ENCODE measurements around the gene KIAA0930.

GRCh38 chr22:45226503-45227186 lies 14.0 kb downstream of the KIAA0930 start:
- TF ChIP-seq POLR2A (IDR thresholded peaks at IDR 0.05) (no peak), POLR2AphosphoS5 (IDR thresholded peaks at IDR 0.05) (peak in 1 of 2 donors; percentile 47)
- TF ChIP-seq, protein P1, sequence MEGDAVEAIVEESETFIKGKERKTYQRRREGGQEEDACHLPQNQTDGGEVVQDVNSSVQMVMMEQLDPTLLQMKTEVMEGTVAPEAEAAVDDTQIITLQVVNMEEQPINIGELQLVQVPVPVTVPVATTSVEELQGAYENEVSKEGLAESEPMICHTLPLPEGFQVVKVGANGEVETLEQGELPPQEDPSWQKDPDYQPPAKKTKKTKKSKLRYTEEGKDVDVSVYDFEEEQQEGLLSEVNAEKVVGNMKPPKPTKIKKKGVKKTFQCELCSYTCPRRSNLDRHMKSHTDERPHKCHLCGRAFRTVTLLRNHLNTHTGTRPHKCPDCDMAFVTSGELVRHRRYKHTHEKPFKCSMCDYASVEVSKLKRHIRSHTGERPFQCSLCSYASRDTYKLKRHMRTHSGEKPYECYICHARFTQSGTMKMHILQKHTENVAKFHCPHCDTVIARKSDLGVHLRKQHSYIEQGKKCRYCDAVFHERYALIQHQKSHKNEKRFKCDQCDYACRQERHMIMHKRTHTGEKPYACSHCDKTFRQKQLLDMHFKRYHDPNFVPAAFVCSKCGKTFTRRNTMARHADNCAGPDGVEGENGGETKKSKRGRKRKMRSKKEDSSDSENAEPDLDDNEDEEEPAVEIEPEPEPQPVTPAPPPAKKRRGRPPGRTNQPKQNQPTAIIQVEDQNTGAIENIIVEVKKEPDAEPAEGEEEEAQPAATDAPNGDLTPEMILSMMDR (IDR thresholded peaks at IDR 0.05), result no peak
